Lower leg skin (tissue), 4 donors: ENCODE measurements around the gene VWCE. TPM values are rescaled to one million over a fixed set of nuclear protein-coding genes. Genes with fewer than 3 reads are reported as not detected.

Experiments used
- DNase-seq, 2 donors: peaks; one replicate each; pipeline ENCODE4 v3.0.0-alpha.2; 2019; ENCODE audit warnings: low spot score in 2 of 2
- H3K4me3 ChIP-seq: fragments of 200-600 bp; sonication (generic); 2 replicates; pipeline ENCODE4 v1.5.1; 2017; ENCODE audit warnings: mild to moderate bottlenecking, low read depth; ENCODE audit not compliant: poor library complexity, severe bottlenecking
- CTCF ChIP-seq, 3 donors: fragments of 450-650 bp; IDR thresholded peaks; one replicate each; pipeline ENCODE4 v1.5.1; 2016; ENCODE audit warnings: antibody characterized with exemption in 3 of 3, mild to moderate bottlenecking in 3 of 3, moderate library complexity in 2 of 3
- POLR2A ChIP-seq, 2 donors: fragments of 450-650 bp; IDR thresholded peaks; one replicate each; pipeline ENCODE4 v1.6.1; 2016 to 2017; ENCODE audit warnings: antibody characterized with exemption in 2 of 2, mild to moderate bottlenecking in 1 of 2, moderate library complexity in 1 of 2
- WGBS, 2 donors: methylation state at CpG; one replicate each; pipeline ENCODE4 v1.1.5; 2018; 5-methylcytosine and 5-hydroxymethylcytosine counted together
- intact Hi-C: fragments of 100-400 bp; cut with DNase I; formaldehyde crosslinking; loops from one replicate; pipeline ENCODE4 v1.15.0; 2023; ENCODE audit warnings: low total_unique reads
- total RNA-seq, 4 donors: library from RNA; depleted of rRNA; stranded (reverse); fragments of >200 nt; gene quantifications; one replicate each; pipeline ENCODE4 v1.1.0, GENCODE V29; 2016

The VWCE gene
- total RNA-seq, 4 donors from 2014 or later = 0.22 to 0.68 TPM; not detected in 2

GRCh38 chr11:61275191-61275590 is 19.9 kb downstream of the VWCE start:
- 94 to 96% methylated on average over 4 of the region's 4 CpGs for WGBS, 2 donors
- no peak overlapping the region for H3K4me3 ChIP-seq
- TF ChIP-seq CTCF (IDR thresholded peaks at IDR 0.05) (no peak), POLR2A (IDR thresholded peaks at IDR 0.05) (no peak)
- DNase-seq = no peak
- intact Hi-C loops = no loop called here

- intact Hi-C loops = no loop called here
- WGBS, 2 donors = 75 to 89% methylated on average over 4 of the region's 4 CpGs
- DNase-seq = no peak
Observed at GRCh38 chr11:61274084-61274483, 21.0 kb downstream of the VWCE start.

GRCh38 chr11:61273178-61274078 is 21.7 kb downstream of the VWCE start:
- intact Hi-C loops = no loop called here
- DNase-seq = no peak
- no peak for TF ChIP-seq CTCF (IDR thresholded peaks at IDR 0.05)
- TF ChIP-seq POLR2A (IDR thresholded peaks at IDR 0.05) = no peak
- WGBS, 2 donors = 54 to 57% methylated on average over 12 to 14 of the region's 16 CpGs
- H3K4me3 ChIP-seq = no peak overlapping the region

More at GRCh38 chr11:61274084-61274483, 21.0 kb downstream of the VWCE start:
- no peak for TF ChIP-seq POLR2A (IDR thresholded peaks at IDR 0.05)
- no peak for TF ChIP-seq CTCF (IDR thresholded peaks at IDR 0.05)
- H3K4me3 ChIP-seq = no peak overlapping the region

- WGBS, 2 donors = 79% methylated on average over 3 of the region's 3 CpGs
- TF ChIP-seq POLR2A (IDR thresholded peaks at IDR 0.05) (no peak), CTCF (IDR thresholded peaks at IDR 0.05) (no peak)
- H3K4me3 ChIP-seq = no peak overlapping the region
- intact Hi-C loops = no loop called here
- no peak for DNase-seq
Observed at GRCh38 chr11:61272731-61273130, 22.4 kb downstream of the VWCE start.

- 87 to 89% methylated on average over 7 of the region's 7 CpGs for WGBS, 2 donors
- intact Hi-C loops = no loop called here
- TF ChIP-seq POLR2A (IDR thresholded peaks at IDR 0.05) (no peak), CTCF (IDR thresholded peaks at IDR 0.05) (no peak)
- no peak overlapping the region for H3K4me3 ChIP-seq
- DNase-seq = no peak
Observed at GRCh38 chr11:61270354-61271076, 24.6 kb downstream of the VWCE start.
